Activated CD8-positive, alpha-beta T cell treated with anti-CD3 and anti-CD28 coated beads for 36 hours (primary cell): Measurements from ENCODE around the gene DENND5B. TPM values are rescaled to one million over a fixed set of nuclear protein-coding genes. Genes with fewer than 3 reads are reported as not detected.
"Not testable (repeated sequence)": the region's sequence is repeated elsewhere in the genome, so short reads cannot be mapped to it uniquely, and the experiment has no call there.

Source experiments
- ATAC-seq: fragments of 200-7000 bp; cut with Tn5 transposase; one replicate; pipeline ENCODE4 v1.10.0; 2021; ENCODE audit warnings: mild to moderate bottlenecking, moderate library complexity
- CTCF ChIA-PET: fragments of 350-600 bp; sonication (Branson Sonifier 250); formaldehyde crosslinking; loops from one replicate; lab custom pipeline; 2021; ENCODE audit warnings: antibody characterized with exemption; lab: Charles Lee
- POLR2A ChIA-PET: fragments of 350-600 bp; sonication (Branson Sonifier 250); formaldehyde crosslinking; loops from one replicate; lab custom pipeline; 2021; ENCODE audit warnings: antibody characterized with exemption; lab: Charles Lee
- DNase-seq: peaks from one replicate; pipeline ENCODE4 v3.0.0-alpha.2; 2020
- H3K27ac Mint-ChIP-seq: one replicate; pipeline ENCODE4 v1.8.0; 2021; ENCODE audit warnings: mild to moderate bottlenecking, mixed read lengths
- H3K27me3 Mint-ChIP-seq: one replicate; pipeline ENCODE4 v1.8.0; 2021; ENCODE audit warnings: mixed read lengths
- H3K36me3 Mint-ChIP-seq: one replicate; pipeline ENCODE4 v1.8.0; 2021; ENCODE audit warnings: low read depth, mixed read lengths
- H3K4me1 Mint-ChIP-seq: one replicate; pipeline ENCODE4 v1.8.0; 2021; ENCODE audit warnings: low read depth, mixed read lengths
- H3K4me3 Mint-ChIP-seq: one replicate; pipeline ENCODE4 v1.8.0; 2021; ENCODE audit warnings: mild to moderate bottlenecking, moderate library complexity, mixed read lengths
- H3K9me3 Mint-ChIP-seq: one replicate; pipeline ENCODE4 v1.8.0; 2021; ENCODE audit warnings: mixed read lengths
- intact Hi-C: fragments of 100-400 bp; cut with micrococcal nuclease; formaldehyde crosslinking; loops from one replicate; pipeline ENCODE4 v1.10.0; 2022
- total RNA-seq, 2 experiments: library from RNA; stranded (reverse); gene quantifications; one replicate each; pipeline ENCODE4 v1.2.3, GENCODE V29; 2021
- TF ChIP-seq, protein P1 (sequence below): fragments of 200-600 bp; IDR thresholded peaks from one replicate; pipeline ENCODE4 v1.8.0; 2022; ENCODE audit warnings: antibody characterized with exemption, mild to moderate bottlenecking

The DENND5B gene
- total RNA-seq, 2 experiments from 2014 or later = 0.31 to 0.43 TPM

GRCh38 chr12:31390991-31391390, 199.9 kb downstream of the DENND5B start:
- Mint-ChIP-seq H3K27ac (no peak overlapping the region), H3K4me1 (no peaks in the 10 kb centered on the region), H3K36me3 (no peaks in the 10 kb centered on the region), H3K4me3 (no peak overlapping the region), H3K9me3 (no peaks in the 10 kb centered on the region), H3K27me3 (peaks cover 3% of the 10 kb centered on the region)
- TF ChIP-seq, protein P1, sequence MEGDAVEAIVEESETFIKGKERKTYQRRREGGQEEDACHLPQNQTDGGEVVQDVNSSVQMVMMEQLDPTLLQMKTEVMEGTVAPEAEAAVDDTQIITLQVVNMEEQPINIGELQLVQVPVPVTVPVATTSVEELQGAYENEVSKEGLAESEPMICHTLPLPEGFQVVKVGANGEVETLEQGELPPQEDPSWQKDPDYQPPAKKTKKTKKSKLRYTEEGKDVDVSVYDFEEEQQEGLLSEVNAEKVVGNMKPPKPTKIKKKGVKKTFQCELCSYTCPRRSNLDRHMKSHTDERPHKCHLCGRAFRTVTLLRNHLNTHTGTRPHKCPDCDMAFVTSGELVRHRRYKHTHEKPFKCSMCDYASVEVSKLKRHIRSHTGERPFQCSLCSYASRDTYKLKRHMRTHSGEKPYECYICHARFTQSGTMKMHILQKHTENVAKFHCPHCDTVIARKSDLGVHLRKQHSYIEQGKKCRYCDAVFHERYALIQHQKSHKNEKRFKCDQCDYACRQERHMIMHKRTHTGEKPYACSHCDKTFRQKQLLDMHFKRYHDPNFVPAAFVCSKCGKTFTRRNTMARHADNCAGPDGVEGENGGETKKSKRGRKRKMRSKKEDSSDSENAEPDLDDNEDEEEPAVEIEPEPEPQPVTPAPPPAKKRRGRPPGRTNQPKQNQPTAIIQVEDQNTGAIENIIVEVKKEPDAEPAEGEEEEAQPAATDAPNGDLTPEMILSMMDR = no peak
- ATAC-seq = no peak
- DNase-seq = no peak
- intact Hi-C loops = no loop called here
- ChIA-PET POLR2A (no interaction called here), CTCF (no interaction called here)

DNA sequence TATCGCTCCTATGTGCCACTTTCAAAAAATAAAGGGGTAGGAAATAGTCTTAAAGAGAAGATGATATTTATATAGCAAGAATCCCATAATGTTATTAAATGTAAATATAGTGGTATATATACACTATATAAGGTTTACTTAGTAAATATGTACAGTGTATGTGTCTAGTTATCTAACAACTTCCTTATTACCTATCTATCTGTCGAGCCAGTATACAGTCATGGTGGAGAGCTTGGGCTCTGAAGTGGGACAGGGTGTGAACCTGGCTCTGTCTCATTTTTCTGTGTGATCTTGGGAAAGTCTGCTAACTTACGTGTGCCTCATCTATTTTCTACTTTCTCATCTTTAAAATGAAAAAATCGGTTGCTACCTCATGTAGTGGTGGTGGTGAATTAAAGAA, 202.2 kb downstream of the DENND5B start:
- Mint-ChIP-seq H3K36me3 (no peaks in the 10 kb centered on the region), H3K27ac (no peak overlapping the region), H3K27me3 (peaks cover 3% of the 10 kb centered on the region), H3K4me3 (no peak overlapping the region), H3K9me3 (no peaks in the 10 kb centered on the region), H3K4me1 (no peaks in the 10 kb centered on the region)
- TF ChIP-seq, protein P1 = no peak
- ATAC-seq (no peak), DNase-seq (no peak)
- ChIA-PET POLR2A (no interaction called here), CTCF (no interaction called here)
- intact Hi-C loops = no loop called here

- CTCF ChIA-PET = no interaction called here
- no peak overlapping the region for H3K27ac Mint-ChIP-seq
- DNase-seq = no peak
- ATAC-seq = no peak
- intact Hi-C loops = no loop called here
- TF ChIP-seq, protein P1 = no peak
- peaks cover 3% of the 10 kb centered on the region for H3K27me3 Mint-ChIP-seq
- no peaks in the 10 kb centered on the region for H3K9me3 Mint-ChIP-seq
- POLR2A ChIA-PET = no interaction called here
- H3K4me1 Mint-ChIP-seq = no peaks in the 10 kb centered on the region
- H3K4me3 Mint-ChIP-seq = no peak overlapping the region
- no peaks in the 10 kb centered on the region for H3K36me3 Mint-ChIP-seq
Measured at GRCh38 chr12:31387466-31387865, 203.5 kb downstream of the DENND5B start.

DNA sequence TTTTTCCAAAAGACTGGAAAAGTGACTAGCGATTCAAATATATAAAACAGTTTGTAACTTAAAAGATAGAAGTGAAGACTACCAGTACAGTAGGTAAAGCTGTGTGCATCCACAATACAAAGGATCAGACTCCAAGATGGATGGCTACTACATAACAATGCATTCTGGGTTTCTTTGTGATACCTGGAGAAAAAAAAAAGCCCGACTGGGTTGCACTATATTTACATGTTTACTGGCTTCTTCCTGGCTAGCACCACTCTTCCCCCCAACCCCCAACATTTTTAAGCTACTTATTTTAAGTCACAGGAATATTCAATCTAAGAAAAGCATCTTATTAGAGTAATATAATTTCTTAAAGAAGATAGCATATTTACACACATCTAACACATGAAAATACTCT, 203.9 kb downstream of the DENND5B start:
- TF ChIP-seq, protein P1 = no peak
- no peak overlapping the region for H3K4me3 Mint-ChIP-seq
- no peak overlapping the region for H3K27ac Mint-ChIP-seq
- no peaks in the 10 kb centered on the region for H3K4me1 Mint-ChIP-seq
- ChIA-PET POLR2A (no interaction called here), CTCF (interaction anchor here (1.9 kb wide), 1 partner anchor 16 kb away, joined by 10 read pairs; no protein-coding TSS in a partner anchor)
- ATAC-seq = no peak
- no peaks in the 10 kb centered on the region for H3K36me3 Mint-ChIP-seq
- intact Hi-C loops = no loop called here
- no peaks in the 10 kb centered on the region for H3K9me3 Mint-ChIP-seq
- peaks cover 3% of the 10 kb centered on the region for H3K27me3 Mint-ChIP-seq
- no peak for DNase-seq

GRCh38 chr12:31386364-31386777, 204.6 kb downstream of the DENND5B start:
- POLR2A ChIA-PET = no interaction called here
- DNase-seq (no peak), ATAC-seq (no peak)
- H3K4me3 Mint-ChIP-seq = no peak overlapping the region
- intact Hi-C loops = no loop called here
- peaks cover 3% of the 10 kb centered on the region for H3K27me3 Mint-ChIP-seq
- H3K9me3 Mint-ChIP-seq = no peaks in the 10 kb centered on the region
- TF ChIP-seq, protein P1 = no peak
- CTCF ChIA-PET = interaction anchor here (1.9 kb wide), 1 partner anchor 17 kb away, joined by 10 read pairs; no protein-coding TSS in a partner anchor
- no peak overlapping the region for H3K27ac Mint-ChIP-seq
- no peaks in the 10 kb centered on the region for H3K36me3 Mint-ChIP-seq
- no peaks in the 10 kb centered on the region for H3K4me1 Mint-ChIP-seq

DNA sequence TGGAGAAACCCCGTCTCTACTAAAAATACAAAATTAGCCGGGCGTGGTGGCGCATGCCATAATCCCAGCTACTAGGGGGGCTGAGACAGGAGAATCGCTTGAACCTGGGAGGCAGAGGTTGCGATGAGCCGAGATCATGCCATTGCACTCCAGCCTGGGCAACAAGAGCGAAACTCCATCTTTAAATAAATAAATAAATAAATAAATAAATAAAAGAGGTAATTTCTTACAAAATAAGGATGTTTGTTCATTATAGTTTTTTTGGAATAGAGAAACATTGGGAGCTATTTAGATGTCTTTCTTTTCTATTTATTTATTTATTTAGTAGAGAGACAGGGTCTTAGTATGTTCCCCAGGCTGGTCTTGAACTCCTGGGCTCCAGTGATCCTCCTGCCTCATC, 213.7 kb downstream of the DENND5B start:
- H3K27ac Mint-ChIP-seq, H3K36me3 Mint-ChIP-seq, intact Hi-C loops, H3K9me3 Mint-ChIP-seq, H3K4me3 Mint-ChIP-seq, H3K27me3 Mint-ChIP-seq, POLR2A ChIA-PET, CTCF ChIA-PET, ATAC-seq, H3K4me1 Mint-ChIP-seq, DNase-seq: not testable (repeated sequence)

DNA sequence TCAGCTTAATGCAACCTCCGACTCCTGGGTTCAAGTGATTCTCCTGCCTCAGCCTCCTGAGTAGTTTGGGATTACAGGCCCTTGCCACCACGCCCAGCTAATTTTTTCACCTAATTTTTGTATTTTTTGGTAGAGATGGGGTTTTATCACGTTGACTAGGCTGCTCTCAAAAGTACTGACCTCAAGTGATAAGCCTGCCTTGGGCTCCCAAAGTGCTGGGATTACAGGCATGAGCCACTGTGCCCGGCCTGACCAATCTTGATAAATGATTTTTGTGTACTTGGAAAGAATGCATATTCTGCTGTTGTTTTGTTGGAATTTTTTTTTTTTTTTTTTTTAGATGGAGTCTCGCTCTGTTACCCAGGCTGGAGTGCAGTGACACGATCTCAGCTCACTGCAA, 215.5 kb downstream of the DENND5B start:
- H3K27me3 Mint-ChIP-seq, H3K27ac Mint-ChIP-seq, H3K9me3 Mint-ChIP-seq, H3K4me3 Mint-ChIP-seq, intact Hi-C loops, H3K36me3 Mint-ChIP-seq, POLR2A ChIA-PET, ATAC-seq, H3K4me1 Mint-ChIP-seq, DNase-seq: not testable (repeated sequence)
- CTCF ChIA-PET = interaction anchor here (1.1 kb wide), 1 partner anchor 27 kb away, joined by 4 read pairs; no protein-coding TSS in a partner anchor
